Measurements from ENCODE around the gene CPLANE1. TPM values are rescaled to one million over a fixed set of nuclear protein-coding genes. Genes with fewer than 3 reads are reported as not detected.

CPLANE1 gene
- total and polyA plus RNA-seq, 9 of the 15 experiments (the other 6 are each of a cell fraction or from before 2014, with no cell fraction given), result under 0.01 to 0.27 (median 0.08) TPM; not detected in 2

DNA sequence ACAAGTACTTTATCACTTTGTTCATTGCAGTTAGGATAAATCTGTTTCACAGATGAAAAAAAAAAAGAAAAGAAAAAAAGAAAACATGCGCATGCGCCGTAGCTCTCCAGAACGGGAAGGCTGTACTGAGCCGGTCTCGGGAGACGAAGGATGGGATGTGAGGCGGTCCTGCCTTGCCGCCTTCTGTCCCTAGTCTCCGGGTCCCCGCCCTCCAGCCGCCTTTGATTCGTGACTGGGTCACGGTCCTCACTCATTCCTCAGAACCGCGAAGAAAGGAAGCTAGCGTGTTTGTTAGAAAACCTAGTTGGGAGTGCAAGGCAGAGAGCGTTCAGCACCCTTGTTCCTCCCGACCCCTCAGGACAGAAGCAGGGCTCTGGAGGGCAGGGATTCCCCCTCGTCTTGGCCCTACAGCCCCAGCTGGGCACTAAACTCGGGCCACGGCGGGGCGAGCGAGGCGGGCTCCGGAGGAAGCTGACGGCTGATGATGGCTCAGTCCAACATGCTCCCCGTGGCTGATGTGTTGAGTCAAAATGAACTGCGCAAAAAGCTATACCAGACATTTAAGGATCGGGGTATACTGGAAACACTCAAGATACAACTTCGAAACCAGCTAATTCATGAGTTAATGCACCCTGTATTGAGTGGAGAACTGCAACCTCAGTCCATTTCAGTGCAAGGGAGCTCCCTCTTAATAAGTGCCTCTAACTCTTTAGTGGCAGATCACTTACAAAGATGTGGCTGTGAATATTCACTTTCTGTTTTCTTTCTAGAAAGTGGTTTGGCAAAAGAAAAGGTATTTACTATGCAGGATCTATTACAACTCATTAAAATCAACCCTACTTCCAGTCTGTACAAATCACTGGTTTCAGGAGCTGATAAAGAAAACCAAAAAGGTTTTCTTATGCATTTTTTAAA lies 40.0 kb downstream of the CPLANE1 start:
- no peak overlapping the region for H3K4me3 ChIP-seq
- H3K4me2 ChIP-seq (ENCODE audit: insufficient read depth, low read length), result no peak overlapping the region
- H3K4me1 ChIP-seq (replicated peaks in 1 of 2; ENCODE audit: control insufficient read depth in 2 of 2, insufficient read depth in 2 of 2, low read length in 2 of 2), result peaks cover 0 to 6% of the 10 kb centered on the region in 2 experiments; a peak in 2 of 5 replicates
- H3K27me3 ChIP-seq (ENCODE audit: control insufficient read depth in 2 of 2, insufficient read depth in 2 of 2, low read length in 2 of 2), result peaks cover 31 to 48% of the 10 kb centered on the region in 2 experiments
- intact Hi-C loops (cut with micrococcal nuclease), result no loop called here
- DNase-seq (ENCODE audit: extremely low read depth in 1 of 4, low spot score in 3 of 4), result no peak
- ATAC-seq, result no peak
- no peaks in the 10 kb centered on the region for H4K20me1 ChIP-seq (replicated peaks; ENCODE audit: control insufficient read depth, insufficient read depth, low read length)
- BruUV-seq (replicated peaks), result no TSS peak
- no peak overlapping the region for H3K9ac ChIP-seq (ENCODE audit: insufficient read depth in 1 of 2, low read depth in 2 of 2, low read length in 2 of 2)
- WGBS (ENCODE audit: insufficient coverage, low coverage, missing lambda C conversion rate), result 18% methylated on average over 32 of the region's 32 CpGs
- TF ChIP-seq BDP1 (IDR thresholded peaks at IDR 0.05; ENCODE audit: insufficient read depth, insufficient read length), result no peak
- TF ChIP-seq CEBPB (tag; IDR thresholded peaks at IDR 0.05), result no peak
- TF ChIP-seq BMI1 (IDR thresholded peaks at IDR 0.05; ENCODE audit: low read length), result 0 out of 2 replicates have a peak, but pooled peaks have one; percentile 10
- TF ChIP-seq ZNF696 (CRISPR knock-in tag; conservative IDR thresholded peaks at IDR 0.05), result no peak
- no peak for TF ChIP-seq NCOA6 (IDR thresholded peaks at IDR 0.05)
- TF ChIP-seq RHOXF2B (CRISPR knock-in tag; conservative IDR thresholded peaks at IDR 0.05), result no peak
- peak; percentile 64 to 75 for TF ChIP-seq NRF1 (conservative IDR thresholded peaks at IDR 0.05 in 1 of 2, IDR thresholded peaks at IDR 0.05 in 1 of 2)
- TF ChIP-seq ATF3 (IDR thresholded peaks at IDR 0.05), result no peak
- no peak for TF ChIP-seq ATF3 (CRISPR knock-in tag; conservative IDR thresholded peaks at IDR 0.05)
- no peak for TF ChIP-seq ZBTB1 (CRISPR knock-in tag; IDR thresholded peaks at IDR 0.05; ENCODE audit: borderline replicate concordance, low read depth)
- TF ChIP-seq, protein P1, sequence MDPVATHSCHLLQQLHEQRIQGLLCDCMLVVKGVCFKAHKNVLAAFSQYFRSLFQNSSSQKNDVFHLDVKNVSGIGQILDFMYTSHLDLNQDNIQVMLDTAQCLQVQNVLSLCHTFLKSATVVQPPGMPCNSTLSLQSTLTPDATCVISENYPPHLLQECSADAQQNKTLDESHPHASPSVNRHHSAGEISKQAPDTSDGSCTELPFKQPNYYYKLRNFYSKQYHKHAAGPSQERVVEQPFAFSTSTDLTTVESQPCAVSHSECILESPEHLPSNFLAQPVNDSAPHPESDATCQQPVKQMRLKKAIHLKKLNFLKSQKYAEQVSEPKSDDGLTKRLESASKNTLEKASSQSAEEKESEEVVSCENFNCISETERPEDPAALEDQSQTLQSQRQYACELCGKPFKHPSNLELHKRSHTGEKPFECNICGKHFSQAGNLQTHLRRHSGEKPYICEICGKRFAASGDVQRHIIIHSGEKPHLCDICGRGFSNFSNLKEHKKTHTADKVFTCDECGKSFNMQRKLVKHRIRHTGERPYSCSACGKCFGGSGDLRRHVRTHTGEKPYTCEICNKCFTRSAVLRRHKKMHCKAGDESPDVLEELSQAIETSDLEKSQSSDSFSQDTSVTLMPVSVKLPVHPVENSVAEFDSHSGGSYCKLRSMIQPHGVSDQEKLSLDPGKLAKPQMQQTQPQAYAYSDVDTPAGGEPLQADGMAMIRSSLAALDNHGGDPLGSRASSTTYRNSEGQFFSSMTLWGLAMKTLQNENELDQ (CRISPR knock-in tag; IDR thresholded peaks at IDR 0.05; ENCODE audit: borderline replicate concordance), result no peak
- no peak for TF ChIP-seq MYNN (IDR thresholded peaks at IDR 0.05)
- 0 out of 2 replicates have a peak, but pooled peaks have one; percentile 21 for TF ChIP-seq MYNN (CRISPR knock-in tag; IDR thresholded peaks at IDR 0.05)
- peak; percentile 49; the same call in 1 of the 2 replicates for TF ChIP-seq RNF2 (IDR thresholded peaks at IDR 0.05)
- TF ChIP-seq U2AF2 (optimal IDR thresholded peaks at IDR 0.05; ENCODE audit: low read depth, low read length), result no peak
- no peak for TF ChIP-seq ZNF121 (CRISPR knock-in tag; conservative IDR thresholded peaks at IDR 0.05)
- TF ChIP-seq RBM34 (IDR thresholded peaks at IDR 0.05; ENCODE audit: borderline replicate concordance, insufficient read depth, low read length), result no peak
- TF ChIP-seq HDAC6 (IDR thresholded peaks at IDR 0.05; ENCODE audit: low read depth, low read length), result no peak
- no peaks in the 10 kb centered on the region for H3K36me3 ChIP-seq (ENCODE audit: control insufficient read depth, insufficient read depth, low read length)
- H3K27ac ChIP-seq (ENCODE audit: extremely low read depth, low read depth, low read length), result no peak overlapping the region
- no peaks in the 10 kb centered on the region for H3K9me1 ChIP-seq (ENCODE audit: control insufficient read depth, insufficient read depth, low read length)
- FAIRE-seq, result no peak
- in situ Hi-C loops (cut with MboI), result no loop called here
- H2AFZ ChIP-seq (ENCODE audit: low read depth, low read length), result 0 out of 2 replicates have a peak overlapping the region, but pooled peaks have one; percentile 22
- CTCF ChIA-PET (ENCODE audit: low intra/inter-chr PET ratio), result no interaction called here
- H3K9me3 ChIP-seq (replicated peaks; ENCODE audit: control insufficient read depth, insufficient read depth, low read depth, low read length), result no peaks in the 10 kb centered on the region
- POLR2A ChIA-PET, result interaction anchor here (1.1 to 2.1 kb wide), 4 partner anchors 10 to 95 kb away, joined by 3 to 6 read pairs (median 3); no protein-coding TSS in a partner anchor
- no peaks in the 10 kb centered on the region for H3K79me2 ChIP-seq (ENCODE audit: control insufficient read depth, insufficient read depth, low read length)
